ENCODE results near the gene CPSF7. TPM values are rescaled to one million over a fixed set of nuclear protein-coding genes. Genes with fewer than 3 reads are reported as not detected.

The CPSF7 gene
- total RNA-seq, 1 experiment from 2014 or later: 96.1 TPM

- no peak for ATAC-seq
- no peak for DNase-seq (ENCODE audit: low read depth, low spot score)
- H3K27ac ChIP-seq (ENCODE audit: low read length): no peak overlapping the region
- POLR2A ChIA-PET: no interaction called here
- no peak overlapping the region for H3K4me3 ChIP-seq (ENCODE audit: low read depth in 2 of 2, low read length in 2 of 2)
- CTCF ChIA-PET: no interaction called here
- peaks cover 41% of the 10 kb centered on the region for H3K36me3 ChIP-seq (ENCODE audit: control insufficient read depth, insufficient read depth, low read length)
- no peaks in the 10 kb centered on the region for H3K4me1 ChIP-seq (ENCODE audit: control insufficient read depth, insufficient read depth, low read length)
- in situ Hi-C loops (cut with HindIII; ENCODE audit: low pct_unique_long_range_greater_than_20kb, low sequenced_read_pairs): no loop called here
- TF ChIP-seq POLR2AphosphoS5 (IDR thresholded peaks at IDR 0.05; ENCODE audit: low read depth, low read length): no peak
- TF ChIP-seq, protein P1, sequence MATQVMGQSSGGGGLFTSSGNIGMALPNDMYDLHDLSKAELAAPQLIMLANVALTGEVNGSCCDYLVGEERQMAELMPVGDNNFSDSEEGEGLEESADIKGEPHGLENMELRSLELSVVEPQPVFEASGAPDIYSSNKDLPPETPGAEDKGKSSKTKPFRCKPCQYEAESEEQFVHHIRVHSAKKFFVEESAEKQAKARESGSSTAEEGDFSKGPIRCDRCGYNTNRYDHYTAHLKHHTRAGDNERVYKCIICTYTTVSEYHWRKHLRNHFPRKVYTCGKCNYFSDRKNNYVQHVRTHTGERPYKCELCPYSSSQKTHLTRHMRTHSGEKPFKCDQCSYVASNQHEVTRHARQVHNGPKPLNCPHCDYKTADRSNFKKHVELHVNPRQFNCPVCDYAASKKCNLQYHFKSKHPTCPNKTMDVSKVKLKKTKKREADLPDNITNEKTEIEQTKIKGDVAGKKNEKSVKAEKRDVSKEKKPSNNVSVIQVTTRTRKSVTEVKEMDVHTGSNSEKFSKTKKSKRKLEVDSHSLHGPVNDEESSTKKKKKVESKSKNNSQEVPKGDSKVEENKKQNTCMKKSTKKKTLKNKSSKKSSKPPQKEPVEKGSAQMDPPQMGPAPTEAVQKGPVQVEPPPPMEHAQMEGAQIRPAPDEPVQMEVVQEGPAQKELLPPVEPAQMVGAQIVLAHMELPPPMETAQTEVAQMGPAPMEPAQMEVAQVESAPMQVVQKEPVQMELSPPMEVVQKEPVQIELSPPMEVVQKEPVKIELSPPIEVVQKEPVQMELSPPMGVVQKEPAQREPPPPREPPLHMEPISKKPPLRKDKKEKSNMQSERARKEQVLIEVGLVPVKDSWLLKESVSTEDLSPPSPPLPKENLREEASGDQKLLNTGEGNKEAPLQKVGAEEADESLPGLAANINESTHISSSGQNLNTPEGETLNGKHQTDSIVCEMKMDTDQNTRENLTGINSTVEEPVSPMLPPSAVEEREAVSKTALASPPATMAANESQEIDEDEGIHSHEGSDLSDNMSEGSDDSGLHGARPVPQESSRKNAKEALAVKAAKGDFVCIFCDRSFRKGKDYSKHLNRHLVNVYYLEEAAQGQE (IDR thresholded peaks at IDR 0.05; ENCODE audit: insufficient read depth in 1 of 2, low read depth in 2 of 2, low read length in 1 of 2): no peak
- TF ChIP-seq TCF7L2 (IDR thresholded peaks at IDR 0.05; ENCODE audit: low read depth, low read length): no peak
- TF ChIP-seq SIN3A (IDR thresholded peaks at IDR 0.05; ENCODE audit: borderline replicate concordance, insufficient read depth, low read depth, low read length): no peak
- TF ChIP-seq CTCF (IDR thresholded peaks at IDR 0.05): no peak
- TSS peak; percentile 1 for BruUV-seq (replicated peaks)
- H3K27me3 ChIP-seq (ENCODE audit: control insufficient read depth, insufficient read depth, low read length): no peaks in the 10 kb centered on the region
- intact Hi-C loops (cut with micrococcal nuclease; ENCODE audit: unreplicated experiment): no loop called here
- no peaks in the 10 kb centered on the region for H3K9me3 ChIP-seq (ENCODE audit: control insufficient read depth, insufficient read depth, low read depth, low read length)
Observed at GRCh38 chr11:61406067-61406466, 23.7 kb downstream of the CPSF7 start.

- intact Hi-C loops (cut with micrococcal nuclease; ENCODE audit: unreplicated experiment) (no loop called here), in situ Hi-C loops (cut with HindIII; ENCODE audit: low pct_unique_long_range_greater_than_20kb, low sequenced_read_pairs) (no loop called here)
- ChIA-PET CTCF (no interaction called here), POLR2A (no interaction called here)
- TF ChIP-seq POLR2AphosphoS5 (IDR thresholded peaks at IDR 0.05; ENCODE audit: low read depth, low read length): no peak
- no peak for TF ChIP-seq SIN3A (IDR thresholded peaks at IDR 0.05; ENCODE audit: borderline replicate concordance, insufficient read depth, low read depth, low read length)
- TF ChIP-seq TCF7L2 (IDR thresholded peaks at IDR 0.05; ENCODE audit: low read depth, low read length): no peak
- TF ChIP-seq, protein P1 (IDR thresholded peaks at IDR 0.05; ENCODE audit: insufficient read depth in 1 of 2, low read depth in 2 of 2, low read length in 1 of 2): no peak
- TF ChIP-seq CTCF (IDR thresholded peaks at IDR 0.05): no peak
- no peak for DNase-seq (ENCODE audit: low read depth, low spot score)
- Histone ChIP-seq H3K4me3 (ENCODE audit: low read depth in 2 of 2, low read length in 2 of 2) (no peak overlapping the region), H3K27me3 (ENCODE audit: control insufficient read depth, insufficient read depth, low read length) (no peaks in the 10 kb centered on the region), H3K9me3 (ENCODE audit: control insufficient read depth, insufficient read depth, low read depth, low read length) (no peaks in the 10 kb centered on the region), H3K4me1 (ENCODE audit: control insufficient read depth, insufficient read depth, low read length) (no peaks in the 10 kb centered on the region), H3K27ac (ENCODE audit: low read length) (no peak overlapping the region), H3K36me3 (ENCODE audit: control insufficient read depth, insufficient read depth, low read length) (peaks cover 34% of the 10 kb centered on the region)
- no peak for ATAC-seq
- no TSS peak for BruUV-seq (replicated peaks)
Observed at GRCh38 chr11:61404641-61405040, 25.1 kb downstream of the CPSF7 start.
